Measurements from ENCODE around the gene ZNF511.
A peak's percentile ranks its signal among the peaks of the same experiment; 100 is the strongest.
"Not testable (repeated sequence)": the region's sequence is repeated elsewhere in the genome, so short reads cannot be mapped to it uniquely, and the experiment has no call there.

ZNF511 gene, protein sequence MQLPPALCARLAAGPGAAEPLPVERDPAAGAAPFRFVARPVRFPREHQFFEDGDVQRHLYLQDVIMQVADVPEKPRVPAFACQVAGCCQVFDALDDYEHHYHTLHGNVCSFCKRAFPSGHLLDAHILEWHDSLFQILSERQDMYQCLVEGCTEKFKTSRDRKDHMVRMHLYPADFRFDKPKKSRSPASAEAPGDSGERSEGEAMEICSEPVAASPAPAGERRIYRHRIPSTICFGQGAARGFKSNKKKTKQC

GRCh38 chr10:133308421-133309099, at the start of gene ZNF511, which contains the start of gene TUBGCP2:
Gene ZNF511, plus strand, starts transcription at chr10:133308914. Its CDS starts 30 bp downstream, at chr10:133308944.
Gene TUBGCP2, minus strand, starts transcription at chr10:133308872. Its CDS starts 5,931 bp downstream, at chr10:133302941.
- H3K9me3 Mint-ChIP-seq: no peaks in the 10 kb centered on the region
- peak within 1 kb of the TSS; percentile 98 for H3K27ac Mint-ChIP-seq
- H3K4me3 Mint-ChIP-seq: peak within 1 kb of the TSS; percentile 99
- H3K36me3 Mint-ChIP-seq (ENCODE audit: low read depth): peaks cover 29% of the 10 kb centered on the region
- peaks cover 39% of the 10 kb centered on the region for H3K4me1 Mint-ChIP-seq (ENCODE audit: low read depth)
- no peaks in the 10 kb centered on the region for H3K27me3 Mint-ChIP-seq

DNA sequence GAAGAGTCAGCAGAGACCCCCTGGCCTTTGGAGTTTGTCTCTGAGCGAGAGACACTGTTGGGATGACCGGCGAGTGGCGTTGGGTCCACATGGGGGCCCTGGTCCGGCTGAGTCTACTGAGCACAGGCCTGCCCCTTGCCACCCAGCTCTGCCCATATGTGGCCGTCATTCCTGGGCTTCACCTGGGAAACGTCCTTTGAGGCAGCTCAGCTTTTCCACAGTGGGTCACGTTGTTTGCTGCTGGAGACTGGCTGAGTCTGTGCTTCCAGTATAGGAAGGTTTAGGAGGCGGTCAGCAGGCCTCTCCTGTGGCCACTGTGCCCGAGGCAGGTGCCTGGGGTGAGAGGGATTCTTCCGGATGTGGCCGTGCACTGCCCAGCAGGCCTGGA, 49.1 kb upstream of the ZNF511 start:
- H3K36me3 Mint-ChIP-seq (ENCODE audit: low read depth): peaks cover 4% of the 10 kb centered on the region
- peak overlapping the region; percentile 77 for H3K4me3 Mint-ChIP-seq
- no peaks in the 10 kb centered on the region for H3K9me3 Mint-ChIP-seq
- peaks cover 66% of the 10 kb centered on the region for H3K4me1 Mint-ChIP-seq (ENCODE audit: low read depth)
- peaks cover 4% of the 10 kb centered on the region for H3K27me3 Mint-ChIP-seq
- H3K27ac Mint-ChIP-seq: peak overlapping the region; percentile 98

DNA sequence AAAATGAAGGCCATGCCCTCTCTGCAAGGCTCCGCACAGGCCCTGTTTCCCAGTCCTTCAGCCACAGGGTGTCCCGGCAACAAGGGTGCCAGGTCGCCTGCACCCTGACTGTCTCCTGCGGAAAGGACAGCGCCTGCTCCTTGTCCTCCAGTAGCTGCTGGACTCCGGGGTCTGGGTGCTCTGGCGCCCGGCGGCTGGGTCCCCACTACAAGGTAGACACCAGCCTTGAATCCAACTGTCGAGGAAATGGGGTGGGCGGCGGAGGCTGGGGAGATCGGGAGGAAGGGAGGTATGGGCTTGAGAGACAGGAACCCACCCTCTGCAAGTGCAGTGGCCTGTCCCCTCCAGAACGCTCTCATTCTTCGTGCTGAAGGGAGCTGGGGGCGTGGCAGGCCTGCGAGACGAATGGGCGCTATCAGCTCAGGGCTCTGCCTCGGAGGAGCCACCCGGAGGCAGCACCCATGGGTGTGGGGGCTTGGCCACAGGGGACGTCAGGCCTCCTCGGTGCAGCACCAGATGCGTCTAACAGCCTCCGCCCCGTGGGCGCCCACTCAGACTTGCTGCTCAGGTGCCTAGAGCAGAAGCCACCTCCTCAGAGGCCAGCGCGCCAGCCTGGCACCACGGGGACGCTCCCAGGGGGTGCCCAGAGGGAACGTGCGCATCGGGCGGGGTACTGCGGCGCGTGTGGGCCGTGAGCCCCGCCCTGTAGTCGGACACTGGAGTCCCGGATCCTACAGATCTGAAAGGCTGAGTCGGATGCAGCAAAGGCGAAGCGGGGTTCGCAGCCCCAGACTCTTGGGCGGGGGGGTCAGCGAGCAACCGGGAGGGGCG, 47.6 kb upstream of the ZNF511 start:
- no peaks in the 10 kb centered on the region for H3K9me3 Mint-ChIP-seq
- H3K27me3 Mint-ChIP-seq: peaks cover 4% of the 10 kb centered on the region
- peak overlapping the region; percentile 76 for H3K4me3 Mint-ChIP-seq
- H3K4me1 Mint-ChIP-seq (ENCODE audit: low read depth): peaks cover 77% of the 10 kb centered on the region
- H3K36me3 Mint-ChIP-seq (ENCODE audit: low read depth): peaks cover 12% of the 10 kb centered on the region
- H3K27ac Mint-ChIP-seq: peak overlapping the region; percentile 84

- H3K27me3 Mint-ChIP-seq: peaks cover 4% of the 10 kb centered on the region
- H3K4me3 Mint-ChIP-seq: peak overlapping the region; percentile 76
- H3K36me3 Mint-ChIP-seq (ENCODE audit: low read depth): peaks cover 12% of the 10 kb centered on the region
- H3K4me1 Mint-ChIP-seq (ENCODE audit: low read depth): peaks cover 73% of the 10 kb centered on the region
- peak overlapping the region; percentile 84 for H3K27ac Mint-ChIP-seq
- H3K9me3 Mint-ChIP-seq: no peaks in the 10 kb centered on the region
These were observed 46.9 kb upstream of the ZNF511 start for GRCh38 chr10:133261726-133262325.

DNA sequence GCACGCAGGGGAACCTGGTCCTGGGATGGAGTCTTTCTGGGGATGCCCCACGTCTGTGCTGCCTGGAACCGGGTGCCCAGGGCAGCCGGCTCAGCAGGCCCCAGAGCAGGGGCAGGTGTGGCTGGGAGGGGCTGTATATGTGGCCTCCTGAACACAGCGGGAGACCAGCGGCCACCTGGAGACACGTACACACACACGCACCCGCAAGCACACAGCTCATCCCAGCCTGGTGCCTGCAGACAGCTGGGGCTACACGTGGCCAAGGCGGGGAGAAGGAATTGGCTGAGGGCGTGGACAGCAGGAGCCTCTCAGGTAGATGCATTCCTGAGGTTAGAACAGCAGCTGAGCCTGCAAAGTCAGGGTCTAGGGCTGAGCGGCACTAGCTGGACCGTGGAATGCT, 46.0 kb upstream of the ZNF511 start:
- peaks cover 65% of the 10 kb centered on the region for H3K4me1 Mint-ChIP-seq (ENCODE audit: low read depth)
- peaks cover 4% of the 10 kb centered on the region for H3K27me3 Mint-ChIP-seq
- H3K9me3 Mint-ChIP-seq: no peaks in the 10 kb centered on the region
- no peak overlapping the region for H3K27ac Mint-ChIP-seq
- peaks cover 12% of the 10 kb centered on the region for H3K36me3 Mint-ChIP-seq (ENCODE audit: low read depth)
- H3K4me3 Mint-ChIP-seq: no peak overlapping the region

DNA sequence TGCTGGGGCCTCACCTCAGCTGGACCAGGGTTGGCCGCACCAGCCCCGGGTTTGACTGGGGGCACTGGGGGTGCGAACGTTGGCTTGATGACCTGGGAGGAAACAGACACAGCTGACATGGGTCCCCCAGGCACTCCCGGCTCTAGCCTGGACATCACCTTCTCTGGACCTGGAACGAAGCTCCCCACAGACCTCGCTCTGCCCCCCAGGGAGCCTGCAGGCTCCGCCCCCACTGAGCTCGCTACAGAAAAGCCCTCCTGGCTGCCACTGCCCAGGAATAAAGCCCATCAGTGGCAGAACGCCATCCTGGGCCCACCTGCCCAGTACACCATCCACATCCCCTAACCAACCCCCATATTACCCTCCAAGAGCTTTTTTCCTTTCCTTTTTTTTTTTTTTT, 45.0 kb upstream of the ZNF511 start:
- Mint-ChIP-seq H3K36me3 (ENCODE audit: low read depth) (peaks cover 12% of the 10 kb centered on the region), H3K27ac (no peak overlapping the region), H3K4me3 (no peak overlapping the region), H3K9me3 (no peaks in the 10 kb centered on the region), H3K27me3 (peaks cover 4% of the 10 kb centered on the region), H3K4me1 (ENCODE audit: low read depth) (peaks cover 56% of the 10 kb centered on the region)

- no peaks in the 10 kb centered on the region for H3K27me3 Mint-ChIP-seq
- peaks cover 50% of the 10 kb centered on the region for H3K4me1 Mint-ChIP-seq (ENCODE audit: low read depth)
- H3K4me3 Mint-ChIP-seq: no peak overlapping the region
- H3K36me3 Mint-ChIP-seq (ENCODE audit: low read depth): peaks cover 8% of the 10 kb centered on the region
- H3K27ac Mint-ChIP-seq: no peak overlapping the region
- no peaks in the 10 kb centered on the region for H3K9me3 Mint-ChIP-seq
These were observed 44.3 kb upstream of the ZNF511 start for GRCh38 chr10:133264461-133264860.

DNA sequence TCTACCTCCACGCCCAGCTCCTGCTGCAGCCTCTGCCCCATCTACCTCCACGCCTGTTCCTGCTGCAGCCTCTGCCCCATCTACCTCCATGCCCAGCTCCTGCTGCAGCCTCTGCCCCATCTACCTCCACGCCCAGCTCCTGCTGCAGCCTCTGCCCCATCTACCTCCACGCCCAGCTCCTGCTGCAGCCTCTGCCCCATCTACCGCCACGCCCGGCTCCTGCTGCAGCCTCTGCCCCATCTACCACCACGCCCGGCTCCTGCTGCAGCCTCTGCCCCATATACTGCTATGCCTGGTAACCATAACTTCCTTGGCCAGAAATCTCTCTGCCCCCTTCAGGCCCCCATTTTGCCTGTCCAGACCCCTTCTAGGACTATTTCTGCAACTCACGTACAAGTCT, 43.7 kb upstream of the ZNF511 start:
- H3K36me3 Mint-ChIP-seq (ENCODE audit: low read depth): not testable (repeated sequence)

DNA sequence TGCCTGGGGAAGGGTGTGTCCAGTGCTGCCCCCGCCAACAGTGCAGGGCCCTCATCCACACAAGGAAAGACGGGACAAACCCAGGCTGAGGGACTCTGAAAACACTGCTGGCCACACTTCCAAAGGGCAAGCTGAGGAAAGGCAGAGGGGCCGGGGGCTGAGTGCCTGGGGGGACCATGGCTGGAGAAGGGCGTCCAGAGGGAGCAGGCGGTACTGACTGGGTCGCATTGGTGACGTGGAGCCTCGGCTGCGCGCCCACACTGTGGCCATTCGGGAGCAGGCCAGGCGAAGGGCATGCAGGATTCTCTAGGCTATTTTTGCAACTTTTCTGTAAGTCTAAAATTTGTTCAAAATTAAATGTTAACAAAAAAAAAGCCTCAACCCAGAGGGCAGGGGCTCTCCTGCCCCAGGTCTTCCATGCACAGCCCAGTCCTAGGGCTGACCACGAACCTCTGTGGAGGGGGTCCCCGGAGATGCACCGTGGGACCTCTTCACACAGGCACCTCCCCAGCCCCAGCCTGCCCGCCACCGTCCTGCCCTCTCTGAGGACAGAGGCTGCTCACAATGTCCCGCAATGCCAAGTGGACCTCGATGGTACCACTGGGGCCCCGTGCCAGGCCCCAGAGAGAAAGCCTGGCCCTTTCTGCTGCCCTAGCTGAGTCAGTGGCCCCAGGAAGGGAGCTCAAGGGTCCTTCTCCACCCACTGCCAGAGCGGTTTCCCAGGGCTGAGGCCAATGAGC, 42.5 kb upstream of the ZNF511 start:
- Mint-ChIP-seq H3K27me3 (no peaks in the 10 kb centered on the region), H3K27ac (no peak overlapping the region), H3K4me3 (no peak overlapping the region), H3K36me3 (ENCODE audit: low read depth) (peaks cover 8% of the 10 kb centered on the region), H3K9me3 (no peaks in the 10 kb centered on the region), H3K4me1 (ENCODE audit: low read depth) (peaks cover 32% of the 10 kb centered on the region)

More for the DNA sequence above, 43.7 kb upstream of the ZNF511 start:
- H3K27me3 Mint-ChIP-seq, H3K27ac Mint-ChIP-seq, H3K4me3 Mint-ChIP-seq, H3K9me3 Mint-ChIP-seq: not testable (repeated sequence)
- peaks cover 44% of the 10 kb centered on the region for H3K4me1 Mint-ChIP-seq (ENCODE audit: low read depth)

- Mint-ChIP-seq H3K27ac (no peak overlapping the region), H3K4me1 (ENCODE audit: low read depth) (peaks cover 28% of the 10 kb centered on the region), H3K27me3 (no peaks in the 10 kb centered on the region), H3K36me3 (ENCODE audit: low read depth) (peaks cover 8% of the 10 kb centered on the region), H3K9me3 (no peaks in the 10 kb centered on the region), H3K4me3 (no peak overlapping the region)
These were observed 41.4 kb upstream of the ZNF511 start for GRCh38 chr10:133267293-133267692.

GRCh38 chr10:133267829-133268228, 40.9 kb upstream of the ZNF511 start:
- H3K27me3 Mint-ChIP-seq: no peaks in the 10 kb centered on the region
- H3K9me3 Mint-ChIP-seq: no peaks in the 10 kb centered on the region
- H3K27ac Mint-ChIP-seq: no peak overlapping the region
- peaks cover 8% of the 10 kb centered on the region for H3K36me3 Mint-ChIP-seq (ENCODE audit: low read depth)
- H3K4me1 Mint-ChIP-seq (ENCODE audit: low read depth): peaks cover 24% of the 10 kb centered on the region
- no peak overlapping the region for H3K4me3 Mint-ChIP-seq

- no peak overlapping the region for H3K4me3 Mint-ChIP-seq
- H3K27ac Mint-ChIP-seq: no peak overlapping the region
- peaks cover 18% of the 10 kb centered on the region for H3K4me1 Mint-ChIP-seq (ENCODE audit: low read depth)
- H3K9me3 Mint-ChIP-seq: no peaks in the 10 kb centered on the region
- peaks cover 8% of the 10 kb centered on the region for H3K36me3 Mint-ChIP-seq (ENCODE audit: low read depth)
- no peaks in the 10 kb centered on the region for H3K27me3 Mint-ChIP-seq
These were observed 40.2 kb upstream of the ZNF511 start for GRCh38 chr10:133268532-133268931.

DNA sequence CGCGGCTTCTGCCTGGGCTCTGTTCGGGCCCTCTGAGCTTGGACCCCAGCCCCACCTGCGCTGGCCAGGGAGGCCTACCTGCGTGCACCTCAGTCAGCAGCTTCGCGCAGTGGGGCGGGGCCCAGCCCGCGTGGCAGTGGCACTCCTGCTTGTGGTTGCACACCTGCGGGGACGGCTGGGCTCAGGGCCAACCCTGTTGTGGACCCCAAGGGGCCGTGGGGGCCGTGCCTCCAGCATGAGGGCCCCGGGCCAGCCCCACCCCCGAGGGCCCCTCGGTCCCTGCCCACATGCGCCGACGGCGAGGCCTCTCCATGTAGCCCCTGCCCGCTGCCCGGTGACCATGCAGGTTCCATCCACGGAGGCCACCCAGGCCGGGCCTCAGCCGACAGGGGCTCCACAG, 39.3 kb upstream of the ZNF511 start:
- Mint-ChIP-seq H3K27ac (no peak overlapping the region), H3K9me3 (no peaks in the 10 kb centered on the region), H3K27me3 (no peaks in the 10 kb centered on the region), H3K36me3 (ENCODE audit: low read depth) (peaks cover 8% of the 10 kb centered on the region), H3K4me1 (ENCODE audit: low read depth) (peaks cover 13% of the 10 kb centered on the region), H3K4me3 (no peak overlapping the region)

DNA sequence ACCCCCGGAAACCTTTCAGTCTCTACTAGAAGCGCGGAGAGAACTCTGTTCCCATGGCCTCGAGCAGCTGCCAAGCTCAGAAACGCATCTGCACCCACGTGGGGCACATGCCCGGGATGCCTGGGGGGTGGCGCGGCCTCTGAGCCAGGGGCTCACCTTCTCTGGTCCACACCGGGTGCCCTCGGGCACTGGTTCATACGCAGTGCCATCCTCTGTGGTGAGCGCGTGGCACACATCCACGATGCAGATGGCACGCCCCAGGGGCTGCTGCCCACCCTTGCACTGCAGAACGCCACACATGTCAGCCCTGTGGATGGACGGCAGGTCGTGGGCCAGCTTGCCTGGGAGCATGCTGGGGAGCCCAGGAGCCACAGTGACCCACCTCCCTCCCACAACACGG, 38.5 kb upstream of the ZNF511 start:
- peaks cover 7% of the 10 kb centered on the region for H3K36me3 Mint-ChIP-seq (ENCODE audit: low read depth)
- no peaks in the 10 kb centered on the region for H3K9me3 Mint-ChIP-seq
- no peak overlapping the region for H3K27ac Mint-ChIP-seq
- H3K4me1 Mint-ChIP-seq (ENCODE audit: low read depth): peaks cover 9% of the 10 kb centered on the region
- no peaks in the 10 kb centered on the region for H3K27me3 Mint-ChIP-seq
- no peak overlapping the region for H3K4me3 Mint-ChIP-seq
